ENCODE results near the gene TM4SF18. TPM values are rescaled to one million over a fixed set of nuclear protein-coding genes. Genes with fewer than 3 reads are reported as not detected.

The TM4SF18 gene
- total RNA-seq, 1 donor from 2014 or later: not detected

- H3K9me3 Mint-ChIP-seq: peaks cover 18% of the 10 kb centered on the region
- H3F3A ChIP-seq (ENCODE audit: low read depth): no peaks in the 10 kb centered on the region
- H3K9me3 ChIP-seq (ENCODE audit: low read depth): no peaks in the 10 kb centered on the region
- H3K36me3 Mint-ChIP-seq: no peaks in the 10 kb centered on the region
- H3K4me1 ChIP-seq: no peaks in the 10 kb centered on the region
- no peak for TF ChIP-seq CTCF (IDR thresholded peaks at IDR 0.05)
- no peak for TF ChIP-seq EZH2 (IDR thresholded peaks at IDR 0.05)
- TF ChIP-seq EZH2phosphoT487 (IDR thresholded peaks at IDR 0.05): no peak
- H3K4me2 ChIP-seq: no peak overlapping the region
- no peaks in the 10 kb centered on the region for H3K36me3 ChIP-seq
- H3K9ac ChIP-seq: no peak overlapping the region
- peaks cover 23% of the 10 kb centered on the region for H3K4me1 Mint-ChIP-seq
- H2AFZ ChIP-seq (replicated peaks): no peak overlapping the region
- no peaks in the 10 kb centered on the region for H3K79me2 ChIP-seq (ENCODE audit: low read depth)
- H3K27ac Mint-ChIP-seq: no peak overlapping the region
- peaks cover 5% of the 10 kb centered on the region for H3K27me3 Mint-ChIP-seq (ENCODE audit: insufficient read depth, low read depth)
- no peaks in the 10 kb centered on the region for H3K27me3 ChIP-seq
- no peak overlapping the region for H3K27ac ChIP-seq
- no peak overlapping the region for H3K4me3 Mint-ChIP-seq
- H3K4me3 ChIP-seq: no peak overlapping the region
- H4K20me1 ChIP-seq (ENCODE audit: low read depth): no peaks in the 10 kb centered on the region
- no peak for DNase-seq (ENCODE audit: low spot score)
Measured at GRCh38 chr3:149296972-149297371, 36.5 kb downstream of the TM4SF18 start.

GRCh38 chr3:149292666-149293065 lies 40.8 kb downstream of the TM4SF18 start:
- H4K20me1 ChIP-seq (ENCODE audit: low read depth): no peaks in the 10 kb centered on the region

GRCh38 chr3:149291178-149291577 lies 42.3 kb downstream of the TM4SF18 start:
- no peaks in the 10 kb centered on the region for H4K20me1 ChIP-seq (ENCODE audit: low read depth)
- peaks cover 4% of the 10 kb centered on the region for H3K27me3 Mint-ChIP-seq (ENCODE audit: insufficient read depth, low read depth)
- H3K4me3 ChIP-seq: no peak overlapping the region
- no peak overlapping the region for H3K4me2 ChIP-seq
- H2AFZ ChIP-seq (replicated peaks): no peak overlapping the region
- no peak overlapping the region for H3K27ac Mint-ChIP-seq
- peaks cover 13% of the 10 kb centered on the region for H3K9me3 Mint-ChIP-seq
- no peaks in the 10 kb centered on the region for H3K27me3 ChIP-seq
- no peak overlapping the region for H3K4me3 Mint-ChIP-seq
- no peak overlapping the region for H3K27ac ChIP-seq
- no peaks in the 10 kb centered on the region for H3K4me1 Mint-ChIP-seq
- H3K4me1 ChIP-seq: no peaks in the 10 kb centered on the region
- H3K79me2 ChIP-seq (ENCODE audit: low read depth): no peaks in the 10 kb centered on the region
- H3K36me3 ChIP-seq: no peaks in the 10 kb centered on the region
- H3K36me3 Mint-ChIP-seq: no peaks in the 10 kb centered on the region
- peak; percentile 12 for DNase-seq (ENCODE audit: low spot score)
- peak; percentile 55 for TF ChIP-seq CTCF (IDR thresholded peaks at IDR 0.05)
- no peak for TF ChIP-seq EZH2phosphoT487 (IDR thresholded peaks at IDR 0.05)
- no peaks in the 10 kb centered on the region for H3F3A ChIP-seq (ENCODE audit: low read depth)
- H3K9ac ChIP-seq: no peak overlapping the region
- no peaks in the 10 kb centered on the region for H3K9me3 ChIP-seq (ENCODE audit: low read depth)

More at GRCh38 chr3:149292666-149293065, 40.8 kb downstream of the TM4SF18 start:
- Histone ChIP-seq H3F3A (ENCODE audit: low read depth) (no peaks in the 10 kb centered on the region), H3K27me3 (no peaks in the 10 kb centered on the region), H3K9me3 (ENCODE audit: low read depth) (no peaks in the 10 kb centered on the region), H3K9ac (no peak overlapping the region), H3K4me3 (no peak overlapping the region), H3K36me3 (no peaks in the 10 kb centered on the region), H3K4me2 (no peak overlapping the region), H3K4me1 (no peaks in the 10 kb centered on the region), H3K27ac (no peak overlapping the region), H3K79me2 (ENCODE audit: low read depth) (no peaks in the 10 kb centered on the region), H2AFZ (replicated peaks) (no peak overlapping the region)
- TF ChIP-seq EZH2phosphoT487 (IDR thresholded peaks at IDR 0.05) (no peak), EZH2 (IDR thresholded peaks at IDR 0.05) (no peak), CTCF (IDR thresholded peaks at IDR 0.05) (no peak)
- Mint-ChIP-seq H3K36me3 (no peaks in the 10 kb centered on the region), H3K27me3 (ENCODE audit: insufficient read depth, low read depth) (peaks cover 7% of the 10 kb centered on the region), H3K4me1 (peaks cover 12% of the 10 kb centered on the region), H3K27ac (no peak overlapping the region), H3K4me3 (no peak overlapping the region), H3K9me3 (peaks cover 16% of the 10 kb centered on the region)
- DNase-seq (ENCODE audit: low spot score): no peak

Measured in neural progenitor cell (in vitro differentiated cells).